K562 (cell line): ENCODE data around the gene CATSPER4. TPM values are rescaled to one million over a fixed set of nuclear protein-coding genes. Genes with fewer than 3 reads are reported as not detected.

ENCODE experiments used
- ATF1 ChIP-seq, 2 experiments: fragments of 450-650 bp in 1 of 2; IDR thresholded peaks; 2 replicates each; pipeline ENCODE4 v1.6.1; 2016; ENCODE audit warnings: missing compliant biosample characterization in 1 of 2, missing genetic modification characterization in 1 of 2
- CEBPG ChIP-seq, 3 experiments: fragments of 200-800 bp in 1 of 3; sonication (Bioruptor generic) in 1 of 3; sonication (generic) in 1 of 3; formaldehyde crosslinking in 1 of 3; IDR thresholded peaks in 2 of 3; conservative IDR thresholded peaks in 1 of 3; 2 replicates each; pipeline versions ENCODE4 v1.6.1 to v1.8.0; 2016 to 2022; ENCODE audit warnings: missing compliant biosample characterization in 2 of 3, missing genetic modification characterization in 2 of 3, mild to moderate bottlenecking in 1 of 3, missing genetic modification reagents in 1 of 3
- CHCHD3 ChIP-seq: fragments of 250-450 bp; sonication (Bioruptor Pico); IDR thresholded peaks from 2 replicates; pipeline ENCODE4 v2.1.2; 2022; ENCODE audit warnings: mild to moderate bottlenecking
- ERF ChIP-seq: fragments of 450-650 bp; formaldehyde crosslinking; IDR thresholded peaks from 2 replicates; pipeline ENCODE4 v1.4.0; 2020; ENCODE audit warnings: mild to moderate bottlenecking, mixed read lengths
- ETV6 ChIP-seq, 3 experiments: fragments of 150-350 bp in 1 of 3; sonication (generic) in 1 of 3; formaldehyde crosslinking in 1 of 3; IDR thresholded peaks; 2 replicates each; pipeline versions ENCODE4 v1.6.1 to v1.8.0; 2014 to 2022; ENCODE audit warnings: borderline replicate concordance in 2 of 3, low read depth in 2 of 3, antibody characterized with exemption in 1 of 3, low read length in 1 of 3, mild to moderate bottlenecking in 1 of 3, missing genetic modification reagents in 1 of 3
- HCFC1 ChIP-seq: IDR thresholded peaks from 2 replicates; pipeline ENCODE4 v1.6.1; 2012; ENCODE audit warnings: low read depth, low read length, improper control_type of control experiment
- JUND ChIP-seq, 2 experiments: IDR thresholded peaks; 2 replicates in 1 of 2; 3 replicates in 1 of 2; pipeline ENCODE4 v1.6.1; 2011; ENCODE audit warnings: borderline replicate concordance in 2 of 2, low read depth in 2 of 2, low read length in 2 of 2, improper control_type of control experiment in 1 of 2, missing biosample characterization in 1 of 2, missing genetic modification characterization in 1 of 2, missing genetic modification reagents in 1 of 2
- KDM1A ChIP-seq, 2 experiments: fragments of 450-650 bp; IDR thresholded peaks; 2 replicates each; pipeline ENCODE4 v1.6.1; 2016; ENCODE audit warnings: mild to moderate bottlenecking in 2 of 2
- MAFF ChIP-seq: IDR thresholded peaks from 2 replicates; pipeline ENCODE4 v1.6.1; 2012; ENCODE audit warnings: low read length, improper control_type of control experiment
- MAZ ChIP-seq, 2 experiments: fragments of 450-650 bp in 1 of 2; sonication (generic) in 1 of 2; formaldehyde crosslinking; IDR thresholded peaks in 1 of 2; conservative IDR thresholded peaks in 1 of 2; 2 replicates each; pipeline versions ENCODE4 v1.4.0 to v1.5.0; 2020; ENCODE audit warnings: mild to moderate bottlenecking in 1 of 2, missing genetic modification reagents in 1 of 2
- MYC ChIP-seq, 2 experiments: fragments of 250-450 bp in 1 of 2; sonication (Bioruptor Pico) in 1 of 2; IDR thresholded peaks; 2 replicates each; pipeline versions ENCODE4 v1.5.1 to v1.6.1; 2012 to 2021; ENCODE audit warnings: low read depth in 2 of 2, borderline replicate concordance in 1 of 2, improper control_type of control experiment in 1 of 2, low read length in 1 of 2, mild to moderate bottlenecking in 1 of 2, moderate library complexity in 1 of 2
- NBN ChIP-seq: fragments of 450-650 bp; IDR thresholded peaks from 2 replicates; pipeline ENCODE4 v1.6.1; 2016; ENCODE audit warnings: low read depth, mild to moderate bottlenecking
- NR2C2 ChIP-seq, 2 experiments: fragments of 200-800 bp in 1 of 2; sonication (Bioruptor generic) in 1 of 2; sonication (generic) in 1 of 2; formaldehyde crosslinking in 1 of 2; IDR thresholded peaks; 2 replicates each; pipeline versions ENCODE4 v1.6.1 to v1.8.0; 2016 to 2022; ENCODE audit warnings: mild to moderate bottlenecking in 1 of 2, missing compliant biosample characterization in 1 of 2, missing genetic modification characterization in 1 of 2, missing genetic modification reagents in 1 of 2
- NR3C1 ChIP-seq: sonication (generic); formaldehyde crosslinking; IDR thresholded peaks from 2 replicates; pipeline ENCODE4 v1.8.1; 2022; ENCODE audit warnings: missing genetic modification reagents
- POLR2AphosphoS5 ChIP-seq: IDR thresholded peaks from 2 replicates; pipeline ENCODE4 v1.6.1; 2011; ENCODE audit warnings: mild to moderate bottlenecking, low read depth, low read length, moderate library complexity; ENCODE audit not compliant: control insufficient read depth, insufficient read depth
- SMARCC2 ChIP-seq: fragments of 450-650 bp; IDR thresholded peaks from 2 replicates; pipeline ENCODE4 v1.6.1; 2017; ENCODE audit warnings: antibody characterized with exemption, moderate library complexity, mild to moderate bottlenecking, low read depth
- SNRNP70 ChIP-seq: fragments of 200-400 bp; formaldehyde crosslinking; optimal IDR thresholded peaks from 2 replicates; pipeline ENCODE3; 2017; ENCODE audit warnings: low read depth, low read length
- SREBF2 ChIP-seq: sonication (generic); formaldehyde crosslinking; IDR thresholded peaks from 2 replicates; pipeline ENCODE4 v1.4.0; 2020; ENCODE audit warnings: mild to moderate bottlenecking, missing genetic modification reagents
- SRSF1 ChIP-seq: fragments of 200-400 bp; formaldehyde crosslinking; IDR thresholded peaks from 2 replicates; pipeline ENCODE4 v1.6.1; 2017; ENCODE audit warnings: mild to moderate bottlenecking, low read depth, low read length, moderate library complexity
- SRSF7 ChIP-seq: fragments of 200-400 bp; formaldehyde crosslinking; optimal IDR thresholded peaks from 2 replicates; pipeline ENCODE3; 2017; ENCODE audit warnings: mild to moderate bottlenecking, low read depth, low read length
- STAG1 ChIP-seq: sonication (generic); formaldehyde crosslinking; IDR thresholded peaks from 2 replicates; pipeline ENCODE4 v1.5.0; 2020; ENCODE audit warnings: missing genetic modification reagents, borderline replicate concordance
- YBX1 ChIP-seq: fragments of 450-650 bp; IDR thresholded peaks from 2 replicates; pipeline ENCODE4 v1.7.1; 2016; ENCODE audit warnings: mild to moderate bottlenecking
- ZNF146 ChIP-seq: IDR thresholded peaks from one replicate; pipeline ENCODE4 v1.6.1; 2018; ENCODE audit warnings: missing compliant biosample characterization; ENCODE audit not compliant: unreplicated experiment
- ZNF24 ChIP-seq: fragments of 450-650 bp; IDR thresholded peaks from 2 replicates; pipeline ENCODE4 v1.6.1; 2016
- ZNF507 ChIP-seq: conservative IDR thresholded peaks from 2 replicates; pipeline ENCODE4 v1.6.1; 2017; ENCODE audit warnings: missing genetic modification characterization, missing compliant biosample characterization
- ZNF76 ChIP-seq: fragments of 250-450 bp; sonication (Bioruptor Pico); IDR thresholded peaks from 2 replicates; pipeline ENCODE4 v1.4.0; 2020; ENCODE audit warnings: mild to moderate bottlenecking, moderate library complexity, borderline replicate concordance
- ZNF766 ChIP-seq: fragments of 200-800 bp; sonication (Bioruptor generic); conservative IDR thresholded peaks from 2 replicates; pipeline ENCODE4 v1.6.1; 2016; ENCODE audit warnings: missing genetic modification characterization, missing compliant biosample characterization
- polyA plus RNA-seq, 8 experiments: library from polyadenylated mRNA; depleted of rRNA in 4 of 8; stranded (reverse) in 5 of 8; unstranded in 3 of 8; fragments of >200 nt; fragmentation: Nextera tagmentation in 2 of 8; fragmentation: Illumina TruSeq in 1 of 8; extraction: Ambion mirVana in 2 of 8; extraction: Trizol in 1 of 8; gene quantifications; 2 replicates each; pipeline versions ENCODE4 v1.2.1 to v1.2.3, GENCODE V29; 2011 to 2014; ENCODE audit warnings: inconsistent platforms in 1 of 8, missing spikeins in 1 of 8
- total RNA-seq, 7 experiments: library from RNA; depleted of rRNA in 6 of 7; stranded (reverse); fragments of >200 nt in 6 of 7; fragmentation: Illumina TruSeq in 2 of 7; extraction: Trizol in 2 of 7; gene quantifications; 2 replicates each; pipeline versions ENCODE4 v1.2.1 to v1.2.3, GENCODE V29; 2011 to 2021; ENCODE audit warnings: low replicate concordance in 1 of 7

The CATSPER4 gene
- total and polyA plus RNA-seq, 9 of the 15 experiments (the other 6 are each of a cell fraction or from before 2014, with no cell fraction given), result 0.04 to 0.13 TPM; not detected in 7

GRCh38 chr1:26169669-26170471 is 20.5 kb upstream of the CATSPER4 start, which contains the start of gene ZNF593 (continued):
- TF ChIP-seq CEBPG (CRISPR knock-in tag; IDR thresholded peaks at IDR 0.05), result peak; percentile 74
- TF ChIP-seq CEBPG (tag; conservative IDR thresholded peaks at IDR 0.05 in 1 of 2, IDR thresholded peaks at IDR 0.05 in 1 of 2), result no peak
- TF ChIP-seq ETV6 (IDR thresholded peaks at IDR 0.05; ENCODE audit: borderline replicate concordance in 1 of 2, low read depth in 2 of 2, low read length in 1 of 2), result no peak
- TF ChIP-seq ETV6 (CRISPR knock-in tag; IDR thresholded peaks at IDR 0.05; ENCODE audit: borderline replicate concordance), result peak; percentile 78
- TF ChIP-seq CHCHD3 (CRISPR knock-in tag), result no peak
- TF ChIP-seq SRSF1, result 0 out of 2 replicates have a peak, but pooled peaks have one; percentile 49
- no peak for TF ChIP-seq SRSF7
- TF ChIP-seq ZNF76 (CRISPR knock-in tag), result no peak
- TF ChIP-seq HCFC1, result peak; percentile 77
- TF ChIP-seq ZNF766 (CRISPR knock-in tag), result peak; percentile 66; the same call in 1 of the 2 replicates
- peak; percentile 27 for TF ChIP-seq ZNF146
- peak; percentile 80 for TF ChIP-seq STAG1 (CRISPR knock-in tag)
- TF ChIP-seq JUND (IDR thresholded peaks at IDR 0.05; ENCODE audit: borderline replicate concordance, low read depth, low read length), result peak; percentile 99
- peak; percentile 99 for TF ChIP-seq JUND (tag; IDR thresholded peaks at IDR 0.05; ENCODE audit: borderline replicate concordance, low read depth, low read length)
- peak; percentile 97 for TF ChIP-seq ATF1 (CRISPR knock-in tag; IDR thresholded peaks at IDR 0.05)
- peak; percentile 100 for TF ChIP-seq ATF1 (tag; IDR thresholded peaks at IDR 0.05)
- peak; percentile 87 for TF ChIP-seq NR2C2 (CRISPR knock-in tag; IDR thresholded peaks at IDR 0.05)
- TF ChIP-seq NR2C2 (tag; IDR thresholded peaks at IDR 0.05), result peak; percentile 98
- TF ChIP-seq ERF (CRISPR knock-in tag), result peak; percentile 92
- peak; percentile 57 for TF ChIP-seq ZNF24
- no peak for TF ChIP-seq ZNF507 (tag)
- peak; percentile 81; the same call in 1 of the 2 replicates for TF ChIP-seq NR3C1 (CRISPR knock-in tag)
- no peak for TF ChIP-seq SMARCC2
- peak; percentile 99 for TF ChIP-seq MYC (IDR thresholded peaks at IDR 0.05; ENCODE audit: low read depth, low read length)
- TF ChIP-seq MYC (CRISPR knock-in tag; IDR thresholded peaks at IDR 0.05; ENCODE audit: borderline replicate concordance, low read depth), result peak; percentile 98
- peak; percentile 77; the same call in 1 of the 2 replicates for TF ChIP-seq POLR2AphosphoS5
- no peak for TF ChIP-seq MAFF
- peak; percentile 100 for TF ChIP-seq NBN
- TF ChIP-seq KDM1A (IDR thresholded peaks at IDR 0.05), result no peak
- TF ChIP-seq YBX1, result no peak
- no peak for TF ChIP-seq SREBF2 (CRISPR knock-in tag)
- no peak for TF ChIP-seq SNRNP70
- TF ChIP-seq MAZ (CRISPR knock-in tag; conservative IDR thresholded peaks at IDR 0.05 in 1 of 2, IDR thresholded peaks at IDR 0.05 in 1 of 2), result peak; percentile 97 to 98
